Duodenal mucosa (tissue), 2 donors: ENCODE results near the gene CYTH1.

ENCODE experiments used
- H3K27ac ChIP-seq: one replicate; pipeline ENCODE4 v1.7.0; 2013; ENCODE audit warnings: low read depth, low read length
- H3K27me3 ChIP-seq, 2 donors: one replicate each; pipeline ENCODE4 v1.7.0; 2013; ENCODE audit warnings: low read length in 2 of 2, control low read depth in 1 of 2; ENCODE audit not compliant: insufficient read depth in 2 of 2, control insufficient read depth in 1 of 2
- H3K36me3 ChIP-seq, 2 donors: one replicate each; pipeline ENCODE4 v1.7.0; 2013; ENCODE audit warnings: low read length in 2 of 2, control low read depth in 1 of 2; ENCODE audit not compliant: insufficient read depth in 2 of 2, control insufficient read depth in 1 of 2
- H3K4me1 ChIP-seq, 2 donors: one replicate each; pipeline ENCODE4 v1.7.0; 2013; ENCODE audit warnings: low read length in 2 of 2, control low read depth in 1 of 2; ENCODE audit not compliant: insufficient read depth in 2 of 2, control insufficient read depth in 1 of 2
- H3K4me3 ChIP-seq, 2 donors: one replicate each; pipeline ENCODE4 v1.7.0; 2013; ENCODE audit warnings: low read length in 2 of 2, low read depth in 1 of 2
- H3K9ac ChIP-seq, 2 donors: one replicate each; pipeline ENCODE4 v1.7.0; 2013; ENCODE audit warnings: low read length in 2 of 2, low read depth in 1 of 2
- H3K9me3 ChIP-seq, 2 donors: one replicate each; pipeline ENCODE4 v1.7.0; 2013; ENCODE audit warnings: low read length in 2 of 2, control low read depth in 1 of 2; ENCODE audit not compliant: control insufficient read depth in 1 of 2

The CYTH1 gene, protein sequence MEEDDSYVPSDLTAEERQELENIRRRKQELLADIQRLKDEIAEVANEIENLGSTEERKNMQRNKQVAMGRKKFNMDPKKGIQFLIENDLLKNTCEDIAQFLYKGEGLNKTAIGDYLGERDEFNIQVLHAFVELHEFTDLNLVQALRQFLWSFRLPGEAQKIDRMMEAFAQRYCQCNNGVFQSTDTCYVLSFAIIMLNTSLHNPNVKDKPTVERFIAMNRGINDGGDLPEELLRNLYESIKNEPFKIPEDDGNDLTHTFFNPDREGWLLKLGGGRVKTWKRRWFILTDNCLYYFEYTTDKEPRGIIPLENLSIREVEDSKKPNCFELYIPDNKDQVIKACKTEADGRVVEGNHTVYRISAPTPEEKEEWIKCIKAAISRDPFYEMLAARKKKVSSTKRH

GRCh38 chr17:78781893-78782304 lies at the start of gene CYTH1:
CYTH1 (minus strand) TSS chr17:78782273; CDS start chr17:78782223, 50 bp downstream.
- Histone ChIP-seq H3K27ac (peak within 1 kb of the TSS; percentile 94), H3K4me1 (peaks cover 16 to 17% of the 10 kb centered on the region in 2 donors)

DNA sequence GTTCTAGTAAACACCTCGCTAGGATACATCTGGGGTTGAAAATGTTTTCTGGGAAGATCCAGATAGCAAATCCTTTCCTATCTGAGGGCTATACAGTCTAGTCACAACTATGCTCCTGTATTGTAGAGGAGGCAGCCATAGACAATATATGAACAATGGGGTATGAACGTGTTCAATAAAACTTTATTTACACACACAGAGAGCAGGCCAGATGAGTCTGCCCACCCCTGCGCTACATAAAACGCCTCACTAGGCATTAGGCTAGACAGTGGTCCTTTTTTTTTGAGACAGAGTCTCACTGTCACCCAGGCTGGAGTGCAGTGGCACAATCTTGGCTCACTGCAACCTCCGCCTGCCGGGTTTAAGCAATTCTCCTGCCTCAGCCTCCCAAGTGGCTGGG lies 47.4 kb upstream of the CYTH1 start:
- Histone ChIP-seq H3K27ac (no peak overlapping the region), H3K36me3 (peaks cover 34 to 93% of the 10 kb centered on the region in 2 donors), H3K9ac (no peak overlapping the region), H3K9me3 (no peaks in the 10 kb centered on the region), H3K27me3 (no peaks in the 10 kb centered on the region), H3K4me3 (no peak overlapping the region), H3K4me1 (no peaks in the 10 kb centered on the region)

More at GRCh38 chr17:78781893-78782304, at the start of gene CYTH1:
- Histone ChIP-seq H3K27me3 (no peaks in the 10 kb centered on the region), H3K4me3 (peak within 1 kb of the TSS; percentile 86 to 90), H3K36me3 (no peaks in the 10 kb centered on the region), H3K9ac (peak within 1 kb of the TSS; percentile 86 to 99), H3K9me3 (no peaks in the 10 kb centered on the region)

DNA sequence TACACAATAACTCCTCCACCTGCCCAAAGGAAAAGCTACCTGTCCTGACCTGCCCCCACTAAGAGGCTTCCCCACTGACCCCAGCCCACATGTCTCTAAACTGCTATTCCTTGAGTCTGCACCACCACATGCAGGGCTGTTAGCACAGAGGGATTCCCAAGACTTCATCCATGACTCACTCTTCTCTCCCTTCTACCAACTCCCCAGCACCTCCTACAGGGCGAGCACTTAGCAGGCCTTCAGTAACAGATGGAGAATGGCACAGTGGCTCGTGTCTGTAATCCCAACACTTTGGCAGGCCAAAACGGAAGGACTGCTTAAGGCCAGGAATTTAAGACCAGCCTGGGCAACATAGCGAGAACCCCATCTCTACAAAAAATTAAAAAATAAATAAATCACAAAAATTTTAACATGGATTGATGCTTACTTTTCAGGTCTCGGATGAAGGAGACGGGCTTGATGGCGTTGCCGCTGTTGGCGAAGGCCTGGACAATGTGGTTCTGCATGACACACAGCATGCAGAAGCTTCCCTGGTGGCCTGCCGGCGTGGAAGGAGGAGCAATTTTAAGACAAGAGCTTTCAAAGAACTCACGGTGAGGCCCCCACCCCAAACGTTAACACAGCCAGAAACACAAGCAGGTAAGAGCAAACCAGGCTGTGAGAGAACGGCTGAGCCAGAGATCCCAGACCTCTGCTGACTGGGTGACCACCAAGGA lies 46.6 kb upstream of the CYTH1 start:
- H3K27ac ChIP-seq, result no peak overlapping the region
- no peaks in the 10 kb centered on the region for H3K9me3 ChIP-seq
- no peaks in the 10 kb centered on the region for H3K27me3 ChIP-seq
- no peak overlapping the region for H3K4me3 ChIP-seq
- peaks cover 34 to 93% of the 10 kb centered on the region in 2 donors for H3K36me3 ChIP-seq
- H3K4me1 ChIP-seq, result no peaks in the 10 kb centered on the region
- no peak overlapping the region for H3K9ac ChIP-seq

DNA sequence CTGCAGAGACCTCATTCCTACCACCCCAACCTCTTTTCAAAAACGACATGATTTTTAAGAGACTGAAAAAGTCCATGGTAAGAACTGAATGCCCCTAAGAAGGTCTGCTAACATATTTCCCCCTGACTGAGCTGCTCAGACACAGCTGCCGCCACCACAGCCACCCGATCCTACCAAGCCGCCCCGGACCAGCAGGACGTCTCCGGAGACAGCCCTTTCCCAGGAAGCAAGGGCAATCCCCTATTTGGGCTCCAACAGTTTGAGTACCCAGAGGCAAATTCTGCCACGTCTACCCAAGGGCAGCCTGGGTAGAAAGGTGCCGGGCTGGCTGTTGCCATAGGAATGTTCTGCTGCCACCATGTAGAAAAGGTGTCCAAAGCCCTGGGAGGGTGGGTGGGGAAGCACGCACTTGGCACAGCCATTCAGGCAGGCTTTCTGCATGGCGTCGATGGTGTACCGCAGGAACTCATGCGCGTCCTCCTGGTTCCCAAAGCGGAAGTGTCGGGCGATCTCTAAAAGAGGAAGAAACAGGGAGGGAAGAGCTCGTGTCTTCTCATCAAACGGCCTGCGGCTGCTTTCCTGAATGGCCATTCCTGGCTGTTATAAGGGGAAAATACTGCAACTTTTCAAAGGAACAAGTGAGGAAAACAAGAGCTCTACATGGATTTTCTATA lies 44.9 kb upstream of the CYTH1 start:
- Histone ChIP-seq H3K4me3 (no peak overlapping the region), H3K27me3 (no peaks in the 10 kb centered on the region), H3K4me1 (no peaks in the 10 kb centered on the region), H3K27ac (no peak overlapping the region), H3K36me3 (peaks cover 35 to 92% of the 10 kb centered on the region in 2 donors), H3K9me3 (no peaks in the 10 kb centered on the region), H3K9ac (no peak overlapping the region)

DNA sequence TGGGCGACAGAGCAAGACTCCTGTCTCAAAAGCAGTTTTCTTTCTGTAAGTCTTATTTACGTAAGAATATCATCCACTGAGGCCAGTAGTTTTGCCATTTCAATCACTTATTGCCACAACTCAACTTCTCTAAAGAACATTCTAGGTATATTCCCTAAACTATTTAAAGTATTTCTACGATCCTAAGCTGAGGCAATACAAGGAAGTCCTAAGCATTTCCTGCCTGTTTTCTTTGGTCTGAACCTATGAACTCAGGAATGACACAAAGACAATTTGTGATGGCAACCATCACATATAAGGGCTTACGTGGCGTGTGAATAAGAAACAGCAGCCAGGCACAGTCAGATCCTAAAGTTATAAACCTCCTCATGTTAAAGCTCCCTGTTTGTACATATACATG lies 44.3 kb upstream of the CYTH1 start:
- Histone ChIP-seq H3K4me1 (no peaks in the 10 kb centered on the region), H3K9ac (no peak overlapping the region), H3K4me3 (no peak overlapping the region), H3K36me3 (peaks cover 40 to 93% of the 10 kb centered on the region in 2 donors), H3K27me3 (no peaks in the 10 kb centered on the region), H3K27ac (no peak overlapping the region), H3K9me3 (no peaks in the 10 kb centered on the region)

GRCh38 chr17:78825696-78826095 lies 43.6 kb upstream of the CYTH1 start:
- no peak overlapping the region for H3K9ac ChIP-seq
- no peaks in the 10 kb centered on the region for H3K4me1 ChIP-seq
- no peak overlapping the region for H3K27ac ChIP-seq
- H3K9me3 ChIP-seq, result no peaks in the 10 kb centered on the region
- no peaks in the 10 kb centered on the region for H3K27me3 ChIP-seq
- peaks cover 44 to 93% of the 10 kb centered on the region in 2 donors for H3K36me3 ChIP-seq
- no peak overlapping the region for H3K4me3 ChIP-seq

DNA sequence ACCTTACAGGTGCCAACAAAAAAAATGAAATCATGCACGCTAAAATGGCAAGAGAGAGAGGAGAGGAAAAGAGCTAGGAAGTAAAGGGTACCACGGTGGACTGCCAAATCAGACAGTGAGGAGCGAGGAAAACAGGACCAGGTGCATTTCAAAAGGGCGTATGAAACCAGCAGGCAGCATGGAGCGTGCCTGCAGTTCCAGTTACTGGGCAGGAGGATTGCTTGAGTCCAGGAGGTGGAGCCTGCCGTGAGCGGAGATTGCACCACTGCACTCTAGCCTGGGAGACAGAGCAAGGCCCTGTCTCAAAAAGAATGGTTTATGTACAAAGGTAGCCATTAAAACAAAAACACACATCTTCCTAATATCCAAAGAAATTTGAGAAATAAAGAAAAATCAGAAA lies 42.2 kb upstream of the CYTH1 start:
- Histone ChIP-seq H3K9ac (no peak overlapping the region), H3K36me3 (peaks cover 48 to 95% of the 10 kb centered on the region in 2 donors), H3K4me1 (peaks cover 0 to 6% of the 10 kb centered on the region in 2 donors), H3K9me3 (no peaks in the 10 kb centered on the region), H3K4me3 (no peak overlapping the region), H3K27ac (no peak overlapping the region), H3K27me3 (no peaks in the 10 kb centered on the region)

GRCh38 chr17:78823282-78824046 lies 41.4 kb upstream of the CYTH1 start:
- H3K27me3 ChIP-seq, result no peaks in the 10 kb centered on the region
- no peaks in the 10 kb centered on the region for H3K9me3 ChIP-seq

DNA sequence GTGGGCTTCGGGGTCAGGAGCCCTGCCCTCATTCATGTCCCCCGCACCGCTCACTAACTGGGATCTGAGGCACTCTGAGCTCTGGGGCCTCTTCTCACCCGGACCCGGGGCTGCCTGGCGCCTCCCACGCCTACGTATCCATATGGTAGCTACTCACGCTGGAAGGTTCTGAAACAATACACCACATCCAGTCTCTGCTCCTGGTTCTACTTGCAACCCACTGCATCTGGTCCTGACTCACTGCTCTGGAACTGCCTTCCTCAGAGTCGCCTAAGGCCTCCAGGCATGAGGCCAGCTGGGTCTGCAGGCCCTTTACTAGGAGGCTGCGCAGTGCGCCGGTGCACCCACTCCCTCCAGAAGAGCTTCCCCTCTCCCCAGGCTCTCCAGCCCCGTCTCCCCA lies 40.5 kb upstream of the CYTH1 start:
- H3K36me3 ChIP-seq, result peaks cover 47 to 95% of the 10 kb centered on the region in 2 donors
- no peaks in the 10 kb centered on the region for H3K27me3 ChIP-seq
- H3K4me1 ChIP-seq, result peaks cover 3 to 13% of the 10 kb centered on the region in 2 donors
- H3K9ac ChIP-seq, result no peak overlapping the region
- no peak overlapping the region for H3K4me3 ChIP-seq
- no peaks in the 10 kb centered on the region for H3K9me3 ChIP-seq
- no peak overlapping the region for H3K27ac ChIP-seq

More at GRCh38 chr17:78823282-78824046, 41.4 kb upstream of the CYTH1 start:
- H3K4me3 ChIP-seq, result no peak overlapping the region
- peaks cover 46 to 95% of the 10 kb centered on the region in 2 donors for H3K36me3 ChIP-seq
- peaks cover 1 to 8% of the 10 kb centered on the region in 2 donors for H3K4me1 ChIP-seq
- H3K9ac ChIP-seq, result no peak overlapping the region
- H3K27ac ChIP-seq, result no peak overlapping the region
